Hepatocyte (in vitro differentiated cells): ENCODE measurements around the gene USH2A.

Experiments
- EZH2 ChIP-seq: fragments of 200-600 bp; sonication (generic); IDR thresholded peaks from 2 replicates; pipeline ENCODE4 v1.6.1; 2016; ENCODE audit warnings: antibody characterized with exemption, mild to moderate bottlenecking, borderline replicate concordance
- TF ChIP-seq, protein P1 (sequence below): fragments of 200-600 bp; sonication (generic); IDR thresholded peaks from 2 replicates; pipeline ENCODE4 v1.5.1; 2016; ENCODE audit warnings: antibody characterized with exemption, mild to moderate bottlenecking; ENCODE audit not compliant: poor library complexity

DNA sequence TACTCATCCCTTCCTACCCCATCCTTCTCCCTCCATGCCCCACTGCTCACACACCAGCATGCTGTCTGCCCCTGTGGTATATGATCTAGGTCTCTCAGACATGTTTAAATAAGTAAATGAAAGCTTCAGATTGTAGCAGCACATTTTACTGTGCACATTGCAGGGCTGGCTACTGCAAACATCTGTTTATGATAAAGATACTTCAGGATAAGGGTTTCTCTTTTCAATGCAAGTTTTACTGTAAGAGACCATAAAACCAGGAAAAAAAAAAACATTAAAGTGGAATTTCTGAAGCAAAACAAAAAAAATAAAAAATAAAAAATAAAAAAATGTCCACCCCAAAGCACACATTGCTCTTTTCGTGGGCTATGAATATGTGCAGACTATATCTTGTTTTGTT is 184.4 kb downstream of the USH2A start:
- no peak for TF ChIP-seq EZH2
- TF ChIP-seq, protein P1, sequence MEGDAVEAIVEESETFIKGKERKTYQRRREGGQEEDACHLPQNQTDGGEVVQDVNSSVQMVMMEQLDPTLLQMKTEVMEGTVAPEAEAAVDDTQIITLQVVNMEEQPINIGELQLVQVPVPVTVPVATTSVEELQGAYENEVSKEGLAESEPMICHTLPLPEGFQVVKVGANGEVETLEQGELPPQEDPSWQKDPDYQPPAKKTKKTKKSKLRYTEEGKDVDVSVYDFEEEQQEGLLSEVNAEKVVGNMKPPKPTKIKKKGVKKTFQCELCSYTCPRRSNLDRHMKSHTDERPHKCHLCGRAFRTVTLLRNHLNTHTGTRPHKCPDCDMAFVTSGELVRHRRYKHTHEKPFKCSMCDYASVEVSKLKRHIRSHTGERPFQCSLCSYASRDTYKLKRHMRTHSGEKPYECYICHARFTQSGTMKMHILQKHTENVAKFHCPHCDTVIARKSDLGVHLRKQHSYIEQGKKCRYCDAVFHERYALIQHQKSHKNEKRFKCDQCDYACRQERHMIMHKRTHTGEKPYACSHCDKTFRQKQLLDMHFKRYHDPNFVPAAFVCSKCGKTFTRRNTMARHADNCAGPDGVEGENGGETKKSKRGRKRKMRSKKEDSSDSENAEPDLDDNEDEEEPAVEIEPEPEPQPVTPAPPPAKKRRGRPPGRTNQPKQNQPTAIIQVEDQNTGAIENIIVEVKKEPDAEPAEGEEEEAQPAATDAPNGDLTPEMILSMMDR: no peak
